T-cell (primary cell): ENCODE data around the gene UBL7. TPM values are rescaled to one million over a fixed set of nuclear protein-coding genes. Genes with fewer than 3 reads are reported as not detected.

Experiments used
- ATAC-seq, 4 experiments: fragments of 200-7000 bp in 3 of 4; fragments of 150-1000 bp in 1 of 4; cut with Tn5 transposase; replicated peaks in 1 of 4; 1 replicate in 3 of 4; 2 replicates in 1 of 4; pipeline ENCODE4 v1.10.0; 2021; ENCODE audit warnings: moderate library complexity in 3 of 4, mild to moderate bottlenecking in 2 of 4, moderate number of reproducible peaks in 1 of 4
- CTCF ChIA-PET, 2 donors: fragments of 300-600 bp; sonication (Branson Sonifier 250); formaldehyde crosslinking; loops; one replicate each; lab custom pipeline; 2022; ENCODE audit warnings: antibody characterized with exemption in 2 of 2; lab: Charles Lee
- POLR2A ChIA-PET, 2 donors: fragments of 300-600 bp; sonication (Branson Sonifier 250); formaldehyde crosslinking; loops; one replicate each; lab custom pipeline; 2022; ENCODE audit warnings: antibody characterized with exemption in 2 of 2; lab: Charles Lee
- DNase-seq, 35 experiments: peaks; one replicate each; pipeline versions ENCODE4 v3.0.0 to v3.0.0-alpha.2; 2013 to 2023
- H3K27ac ChIP-seq: one replicate; pipeline ENCODE4 v1.5.1; 2013; ENCODE audit warnings: low read length
- H3K27me3 ChIP-seq, 2 experiments: replicated peaks in 1 of 2; 1 replicate in 1 of 2; 2 replicates in 1 of 2; pipeline versions ENCODE4 v1.6.1 to v1.7.0; 2013; ENCODE audit warnings: low read length in 1 of 2, mixed read lengths in 1 of 2; ENCODE audit not compliant: control insufficient read depth in 2 of 2, insufficient read depth in 2 of 2; ENCODE audit errors: extremely low read depth in 1 of 2
- H3K36me3 ChIP-seq, 2 donors: 1 replicate in 1 of 2; 2 replicates in 1 of 2; pipeline versions ENCODE4 v1.6.1 to v1.7.0; 2013; ENCODE audit warnings: low read length in 1 of 2; ENCODE audit not compliant: control insufficient read depth in 2 of 2, insufficient read depth in 1 of 2; ENCODE audit errors: extremely low read depth in 1 of 2
- H3K4me1 ChIP-seq, 2 experiments: 1 replicate in 1 of 2; 2 replicates in 1 of 2; pipeline versions ENCODE4 v1.6.1 to v1.7.0; 2013; ENCODE audit warnings: low read length in 2 of 2, mixed read lengths in 1 of 2; ENCODE audit not compliant: insufficient read depth in 2 of 2, control insufficient read depth in 1 of 2; ENCODE audit errors: extremely low read depth in 1 of 2
- H3K4me3 ChIP-seq, 2 donors: 1 replicate in 1 of 2; 2 replicates in 1 of 2; pipeline versions ENCODE4 v1.5.1 to v1.7.0; 2013; ENCODE audit warnings: mild to moderate bottlenecking in 2 of 2, low read length in 1 of 2, moderate library complexity in 1 of 2; ENCODE audit not compliant: control insufficient read depth in 1 of 2; ENCODE audit errors: extremely low read depth in 1 of 2
- H3K9me3 ChIP-seq: 2 replicates; pipeline ENCODE4 v1.7.0; 2013
- H3K27ac Mint-ChIP-seq, 2 donors: one replicate each; pipeline ENCODE4 v1.8.0; 2020 to 2021; ENCODE audit warnings: mild to moderate bottlenecking in 2 of 2, mixed read lengths in 2 of 2
- H3K27me3 Mint-ChIP-seq, 2 donors: one replicate each; pipeline ENCODE4 v1.8.0; 2021 to 2022; ENCODE audit warnings: mixed read lengths in 2 of 2
- H3K36me3 Mint-ChIP-seq: one replicate; pipeline ENCODE4 v1.8.0; 2021; ENCODE audit warnings: mixed read lengths
- H3K4me1 Mint-ChIP-seq, 3 donors: one replicate each; pipeline ENCODE4 v1.8.0; 2020 to 2022; ENCODE audit warnings: mixed read lengths in 3 of 3, mild to moderate bottlenecking in 1 of 3
- H3K4me3 Mint-ChIP-seq, 3 donors: one replicate each; pipeline ENCODE4 v1.8.0; 2020 to 2022; ENCODE audit warnings: mild to moderate bottlenecking in 3 of 3, mixed read lengths in 3 of 3, moderate library complexity in 3 of 3
- H3K9me3 Mint-ChIP-seq, 3 donors: one replicate each; pipeline ENCODE4 v1.8.0; 2020 to 2022; ENCODE audit warnings: mixed read lengths in 3 of 3
- WGBS: methylation state at CpG from one replicate; pipeline ENCODE4 v1.1.5; 2013; ENCODE audit warnings: missing lambda C conversion rate; ENCODE audit not compliant: insufficient coverage; 5-methylcytosine and 5-hydroxymethylcytosine counted together
- total RNA-seq, 35 experiments: library from RNA in 6 of 35; stranded (reverse) in 6 of 35; fragments of 120-200 nt in 1 of 35; gene quantifications; one replicate each; pipeline versions ENCODE4 v1.2.1 to v1.2.4 and lab custom pipeline; 2013 to 2026

UBL7 gene
- total RNA-seq, 5 donors from 2014 or later (not counting 1 experiment from before 2014, with no cell fraction given) = 26.1 to 59.9 (median 55.3) TPM

- no peaks in the 10 kb centered on the region for H3K27me3 Mint-ChIP-seq
- H3K4me3 Mint-ChIP-seq = no peak overlapping the region
- Histone ChIP-seq H3K9me3 (no peaks in the 10 kb centered on the region), H3K4me3 (no peak overlapping the region), H3K27me3 (no peaks in the 10 kb centered on the region), H3K4me1 (no peaks in the 10 kb centered on the region), H3K36me3 (peaks cover 4 to 8% of the 10 kb centered on the region in 2 donors), H3K27ac (no peak overlapping the region)
- H3K36me3 Mint-ChIP-seq = peaks cover 33% of the 10 kb centered on the region
- DNase-seq = no peak
- ATAC-seq = no peak
- H3K4me1 Mint-ChIP-seq = peaks cover 12 to 17% (median 13%) of the 10 kb centered on the region in 3 donors
- no peak overlapping the region for H3K27ac Mint-ChIP-seq
- ChIA-PET CTCF (no interaction called here), POLR2A (interaction anchor here in 1 of 2 donors (0.5 kb wide), 1 partner anchor 30 kb away, joined by 6 read pairs; no protein-coding TSS in a partner anchor)
- WGBS = 100% methylated on average over 3 of the region's 6 CpGs
- H3K9me3 Mint-ChIP-seq = no peaks in the 10 kb centered on the region
Observed at GRCh38 chr15:74468341-74469032, 7.5 kb upstream of the UBL7 start.

- no peak for ATAC-seq
- Histone ChIP-seq H3K27ac (no peak overlapping the region), H3K9me3 (no peaks in the 10 kb centered on the region), H3K4me1 (peaks cover 5 to 6% of the 10 kb centered on the region in 2 experiments), H3K27me3 (no peaks in the 10 kb centered on the region), H3K36me3 (peaks cover 4 to 7% of the 10 kb centered on the region in 2 donors), H3K4me3 (no peak overlapping the region)
- DNase-seq = no peak
- no peak overlapping the region for H3K27ac Mint-ChIP-seq
- H3K9me3 Mint-ChIP-seq = no peaks in the 10 kb centered on the region
- WGBS = no CpG with 5 or more reads among the region's 1 CpG
- H3K4me1 Mint-ChIP-seq = peaks cover 29 to 33% (median 32%) of the 10 kb centered on the region in 3 donors
- ChIA-PET POLR2A (no interaction called here), CTCF (no interaction called here)
- H3K27me3 Mint-ChIP-seq = no peaks in the 10 kb centered on the region
- peaks cover 21% of the 10 kb centered on the region for H3K36me3 Mint-ChIP-seq
- H3K4me3 Mint-ChIP-seq = no peak overlapping the region
Observed at GRCh38 chr15:74466570-74466969, 5.6 kb upstream of the UBL7 start.

- Mint-ChIP-seq H3K4me3 (no peak overlapping the region), H3K27me3 (no peaks in the 10 kb centered on the region), H3K27ac (no peak overlapping the region), H3K9me3 (no peaks in the 10 kb centered on the region), H3K4me1 (peaks cover 39 to 45% (median 44%) of the 10 kb centered on the region in 3 donors), H3K36me3 (peaks cover 17% of the 10 kb centered on the region)
- peaks cover 4% of the 10 kb centered on the region in 2 donors for H3K36me3 ChIP-seq
- no peaks in the 10 kb centered on the region for H3K27me3 ChIP-seq
- DNase-seq (no peak), ATAC-seq (no peak)
- no CpG with 5 or more reads among the region's 2 CpGs for WGBS
- peaks cover 11 to 18% of the 10 kb centered on the region in 2 experiments for H3K4me1 ChIP-seq
- no peaks in the 10 kb centered on the region for H3K9me3 ChIP-seq
- POLR2A ChIA-PET = no interaction called here
- no peak overlapping the region for H3K27ac ChIP-seq
- CTCF ChIA-PET = no interaction called here
- no peak overlapping the region for H3K4me3 ChIP-seq
Observed at GRCh38 chr15:74464897-74465296, 3.9 kb upstream of the UBL7 start.

DNA sequence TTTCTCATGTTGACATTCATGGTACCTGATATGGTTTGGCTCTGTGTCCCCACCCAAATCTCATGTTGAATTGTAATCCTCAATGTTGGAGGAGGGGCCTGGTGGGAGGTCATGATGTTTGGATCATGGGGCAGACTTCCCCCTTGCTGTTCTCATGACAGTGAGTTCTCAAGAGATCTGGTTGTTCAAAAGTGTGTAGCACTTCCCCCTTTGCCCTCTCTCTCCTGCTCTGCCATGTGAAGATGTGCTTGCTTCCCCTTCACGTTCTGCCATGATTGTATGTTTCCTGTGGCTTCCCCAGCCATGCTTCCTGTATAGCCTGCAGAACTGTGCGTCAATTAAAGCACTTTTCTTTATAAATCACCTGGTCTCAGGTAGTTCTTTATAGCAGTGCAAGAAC is 3.3 kb upstream of the UBL7 start:
- DNase-seq (no peak), ATAC-seq (no peak)
- ChIA-PET POLR2A (no interaction called here), CTCF (no interaction called here)
- H3K4me1 Mint-ChIP-seq = peaks cover 39 to 45% (median 45%) of the 10 kb centered on the region in 3 donors
- Histone ChIP-seq H3K27me3 (no peaks in the 10 kb centered on the region), H3K4me1 (peaks cover 11 to 23% of the 10 kb centered on the region in 2 experiments), H3K36me3 (no peaks in the 10 kb centered on the region), H3K27ac (no peak overlapping the region), H3K4me3 (no peak overlapping the region), H3K9me3 (no peaks in the 10 kb centered on the region)
- no peaks in the 10 kb centered on the region for H3K27me3 Mint-ChIP-seq
- peaks cover 17% of the 10 kb centered on the region for H3K36me3 Mint-ChIP-seq
- peak overlapping the region in 1 of 2 donors; percentile 35 for H3K27ac Mint-ChIP-seq
- WGBS = 14% methylated on average over 1 of the region's 2 CpGs
- H3K4me3 Mint-ChIP-seq = no peak overlapping the region
- H3K9me3 Mint-ChIP-seq = no peaks in the 10 kb centered on the region

GRCh38 chr15:74463634-74464033 is 2.7 kb upstream of the UBL7 start:
- H3K4me1 Mint-ChIP-seq = peaks cover 43 to 50% (median 49%) of the 10 kb centered on the region in 3 donors
- H3K4me3 Mint-ChIP-seq = no peak overlapping the region
- H3K36me3 Mint-ChIP-seq = peaks cover 18% of the 10 kb centered on the region
- DNase-seq (no peak), ATAC-seq (no peak)
- Histone ChIP-seq H3K36me3 (peaks cover 0 to under 1% of the 10 kb centered on the region in 2 donors), H3K27ac (no peak overlapping the region), H3K27me3 (no peaks in the 10 kb centered on the region), H3K9me3 (no peaks in the 10 kb centered on the region), H3K4me1 (peaks cover 11 to 23% of the 10 kb centered on the region in 2 experiments), H3K4me3 (no peak overlapping the region)
- ChIA-PET CTCF (no interaction called here), POLR2A (no interaction called here)
- no peak overlapping the region for H3K27ac Mint-ChIP-seq
- no peaks in the 10 kb centered on the region for H3K27me3 Mint-ChIP-seq
- H3K9me3 Mint-ChIP-seq = no peaks in the 10 kb centered on the region

DNA sequence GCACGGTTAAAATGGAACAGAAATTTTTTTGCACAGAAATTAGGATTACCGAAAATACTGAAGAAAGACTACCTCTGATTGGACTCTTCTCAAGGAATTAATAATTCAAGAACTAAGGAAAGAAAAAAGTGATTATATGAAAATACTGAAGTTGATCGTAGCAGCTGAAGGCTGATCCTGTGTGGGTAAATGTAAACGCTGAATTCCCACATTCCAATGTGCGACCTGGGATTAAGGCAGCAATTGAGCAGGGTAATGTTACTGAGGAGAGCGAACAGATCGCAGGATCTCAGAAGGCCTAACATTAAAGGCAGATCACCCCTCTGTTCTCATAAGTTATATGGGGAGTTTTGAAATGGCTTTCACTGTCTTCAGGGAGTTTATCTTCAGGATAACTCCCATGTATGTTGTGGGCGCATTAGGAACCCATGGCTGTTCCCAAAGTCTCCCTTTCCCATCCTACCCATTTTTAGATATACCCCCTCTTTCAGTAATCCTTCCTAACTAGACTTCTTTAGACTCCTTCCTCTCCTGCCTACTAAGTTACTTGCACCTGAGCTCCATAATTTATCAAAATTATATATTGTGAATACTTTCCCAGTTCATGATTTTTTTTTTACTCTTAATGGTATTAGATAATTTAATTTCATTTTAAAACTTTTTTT is 1.0 kb upstream of the UBL7 start:
- POLR2A ChIA-PET = interaction anchor here (0.6 to 0.7 kb wide), 4 partner anchors 27 to 833 kb away, joined by 4 to 5 read pairs (median 4); no protein-coding TSS in a partner anchor
- Histone ChIP-seq H3K4me3 (peak overlapping the region; percentile 93 to 98), H3K27ac (peak overlapping the region; percentile 61), H3K9me3 (no peaks in the 10 kb centered on the region), H3K36me3 (peaks cover 0 to 8% of the 10 kb centered on the region in 2 donors), H3K4me1 (peaks cover 11 to 23% of the 10 kb centered on the region in 2 experiments), H3K27me3 (no peaks in the 10 kb centered on the region)
- Mint-ChIP-seq H3K4me3 (peak overlapping the region; percentile 92 to 97 (median 93)), H3K27me3 (no peaks in the 10 kb centered on the region), H3K9me3 (no peaks in the 10 kb centered on the region), H3K36me3 (peaks cover 22% of the 10 kb centered on the region), H3K27ac (peak overlapping the region; percentile 96 to 97), H3K4me1 (peaks cover 46 to 54% (median 50%) of the 10 kb centered on the region in 3 donors)
- CTCF ChIA-PET = interaction anchor here (0.7 to 1.4 kb wide), 3 partner anchors 68 to 87 kb away, joined by 3 read pairs; no protein-coding TSS in a partner anchor
- 14% methylated on average over 3 of the region's 8 CpGs for WGBS
- peak in 1 of 35 experiments; percentile 7 for DNase-seq
- ATAC-seq = no peak
